ENCODE results near the gene IDUA. TPM values are rescaled to one million over a fixed set of nuclear protein-coding genes. Genes with fewer than 3 reads are reported as not detected.

Gene IDUA
- 10 to 100 TPM in 1 of 2 donors, 1 to 10 TPM in 1; 6.7 to 15.8 TPM for total RNA-seq

GRCh38 chr4:986879-987623, at the start of gene IDUA:
Gene IDUA (plus strand): TSS chr4:987044. CDS start chr4:987085, 41 bp downstream.

DNA sequence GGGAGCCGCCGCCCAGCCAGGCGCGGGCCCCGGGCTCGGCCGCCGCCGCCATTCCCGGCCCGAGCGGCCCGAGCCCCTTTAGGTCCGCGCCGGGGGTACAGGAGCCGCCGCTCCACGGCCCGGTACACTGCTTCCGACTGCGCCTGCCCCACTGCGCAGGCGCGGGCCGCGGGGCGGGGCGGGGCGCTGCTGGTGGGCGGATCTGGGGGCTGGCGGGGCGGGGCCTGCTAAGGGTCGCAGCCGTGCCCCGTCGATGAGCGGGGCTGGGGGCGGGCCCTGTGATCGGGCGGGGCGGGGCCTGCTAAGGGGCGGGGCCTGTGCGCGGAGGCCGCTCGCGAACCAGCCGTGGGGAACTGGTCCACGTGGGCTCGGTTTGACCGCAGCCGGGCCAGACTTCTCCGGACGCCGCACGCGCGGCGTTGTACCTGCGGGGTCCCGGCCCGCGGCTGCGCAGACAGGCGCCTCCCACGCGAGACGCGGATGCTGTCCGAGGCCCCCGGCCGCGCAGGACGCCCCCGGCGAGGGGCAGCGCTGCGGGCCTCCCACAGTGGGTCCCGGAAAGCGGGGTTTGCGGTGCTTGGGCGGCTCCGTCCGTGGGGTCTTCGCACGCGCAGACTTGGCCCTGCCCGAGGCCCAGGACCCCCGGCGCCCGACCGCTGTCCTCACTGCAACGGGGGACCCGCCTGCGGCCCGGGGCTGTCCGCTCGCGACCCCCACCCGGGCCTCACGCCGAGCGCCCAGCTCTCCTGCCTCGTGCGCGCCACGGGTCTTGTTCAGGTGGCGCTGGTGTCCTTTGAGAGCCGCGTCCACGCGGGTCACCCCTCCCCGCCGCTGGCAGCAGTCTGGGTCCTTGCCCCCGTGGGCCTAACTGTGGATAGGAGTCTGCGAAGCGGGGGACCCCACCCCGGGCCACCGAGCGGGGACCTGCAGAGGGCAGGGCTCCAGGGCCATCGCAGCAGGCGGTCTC, 13.1 kb upstream of the IDUA start, which contains the start of gene DGKQ:
Gene DGKQ (minus strand): TSS at position 139 of the 967 bp plus-strand sequence. CDS start 87 bp downstream, at position 52.

GRCh38 chr4:993111-994029, 6.5 kb downstream of the IDUA start, which contains the start of gene SLC26A1:
Gene SLC26A1 (minus strand): TSS chr4:993404. CDS start chr4:991703, 1,701 bp downstream.

GRCh38 chr4:1011022-1011665, 24.3 kb downstream of the IDUA start, which contains the start of gene FGFRL1:
Gene FGFRL1 (plus strand): TSS chr4:1011626. CDS start chr4:1012486, 860 bp downstream.

Other genes starting within 250 kb of the IDUA start
- gene CPLX1, start 160.9 kb upstream of the IDUA start, total RNA-seq: not detected
- 10 to 100 TPM; 56.9 to 62.6 TPM for gene GAK, start 54.7 kb upstream of the IDUA start, total RNA-seq
- 10 to 100 TPM; 13.0 to 18.6 TPM for gene TMEM175, start 54.6 kb upstream of the IDUA start, total RNA-seq
- 10 to 100 TPM; 17.6 to 22.7 TPM for gene DGKQ, start 13.5 kb upstream of the IDUA start, total RNA-seq
- gene SLC26A1, start 6.4 kb downstream of the IDUA start, total RNA-seq: under 1 TPM; 0.33 to 0.34 TPM
- gene FGFRL1, start 24.6 kb downstream of the IDUA start, total RNA-seq: 10 to 100 TPM in 1 of 2 donors, 1 to 10 TPM in 1; 4.3 to 11.7 TPM
- gene RNF212, start 126.5 kb downstream of the IDUA start, total RNA-seq: under 1 TPM in 1 of 2 donors, not detected in 1; 0.34 TPM
- gene SPON2, start 185.5 kb downstream of the IDUA start, total RNA-seq: 10 to 100 TPM; 20.0 to 42.0 TPM

Data from melanocyte of skin (primary cell).